Dedifferentiated amniotic fluid mesenchymal stem cell (primary cell): ENCODE data around the gene MAPK7.

ENCODE experiments used
- DNase-seq: peaks from one replicate; pipeline ENCODE4 v3.0.0-alpha.2; 2016; ENCODE audit errors: extremely low spot score

MAPK7 gene

GRCh38 chr17:19381361-19381740 lies 3.1 kb downstream of the MAPK7 start:
- no peak for DNase-seq

- DNase-seq = no peak
Measured at GRCh38 chr17:19381741-19382444, 3.6 kb downstream of the MAPK7 start.

GRCh38 chr17:19382531-19383444 lies 4.5 kb downstream of the MAPK7 start:
- no peak for DNase-seq

- no peak for DNase-seq
Measured at GRCh38 chr17:19383681-19384470, 5.6 kb downstream of the MAPK7 start.

- peak; percentile 86 for DNase-seq
Measured at GRCh38 chr17:19384723-19385391, 6.6 kb downstream of the MAPK7 start.

GRCh38 chr17:19385521-19385983 lies 7.3 kb downstream of the MAPK7 start:
- DNase-seq = no peak

- DNase-seq = peak; percentile 52
Measured at GRCh38 chr17:19386051-19386929, 8.0 kb downstream of the MAPK7 start.

GRCh38 chr17:19386974-19387920 lies 8.9 kb downstream of the MAPK7 start, which contains the start of gene MFAP4:
Gene MFAP4 (minus strand): TSS chr17:19387190. CDS start chr17:19387155, 35 bp downstream.
- DNase-seq = peak; percentile 87

- peak; percentile 57 for DNase-seq
Measured at GRCh38 chr17:19387921-19388521, 9.7 kb downstream of the MAPK7 start.

- DNase-seq = no peak
Measured at GRCh38 chr17:19388791-19389785, 10.8 kb downstream of the MAPK7 start.

GRCh38 chr17:19390951-19391350 lies 12.7 kb downstream of the MAPK7 start:
- DNase-seq = no peak

- DNase-seq = no peak
Measured at GRCh38 chr17:19391432-19391831, 13.1 kb downstream of the MAPK7 start.

GRCh38 chr17:19392303-19392702 lies 14.0 kb downstream of the MAPK7 start:
- no peak for DNase-seq

- no peak for DNase-seq
Measured at GRCh38 chr17:19397556-19398041, 19.3 kb downstream of the MAPK7 start.

- no peak for DNase-seq
Measured at GRCh38 chr17:19398301-19399181, 20.2 kb downstream of the MAPK7 start.

GRCh38 chr17:19399750-19400450 lies 21.6 kb downstream of the MAPK7 start:
- DNase-seq = no peak
